Hematopoietic multipotent progenitor cell treated with erythropoietin and hydrocortisone succinate and interleukin-3 and kit ligand, for 6 days (in vitro differentiated cells): ENCODE results near the gene CUL1.

Source experiments
- DNase-seq: peaks from one replicate; pipeline ENCODE4 v3.0.0-alpha.2; 2015

Gene CUL1

GRCh38 chr7:148770004-148770403, 71.3 kb downstream of the CUL1 start:
- DNase-seq, result no peak

- no peak for DNase-seq
Observed at GRCh38 chr7:148772297-148773089, 73.8 kb downstream of the CUL1 start.

GRCh38 chr7:148773334-148773733, 74.6 kb downstream of the CUL1 start:
- peak; percentile 81 for DNase-seq

- no peak for DNase-seq
Observed at GRCh38 chr7:148774471-148774870, 75.8 kb downstream of the CUL1 start.

- DNase-seq, result no peak
Observed at GRCh38 chr7:148782757-148783456, 84.2 kb downstream of the CUL1 start.

GRCh38 chr7:148783801-148784527, 85.3 kb downstream of the CUL1 start:
- no peak for DNase-seq

GRCh38 chr7:148787571-148788295, 89.0 kb downstream of the CUL1 start:
- DNase-seq, result no peak

GRCh38 chr7:148789220-148789619, 90.5 kb downstream of the CUL1 start:
- DNase-seq, result no peak

- peak; percentile 77 for DNase-seq
Observed at GRCh38 chr7:148790131-148790726, 91.5 kb downstream of the CUL1 start.

GRCh38 chr7:148790850-148791249, 92.1 kb downstream of the CUL1 start:
- no peak for DNase-seq

- no peak for DNase-seq
Observed at GRCh38 chr7:148791546-148791945, 92.8 kb downstream of the CUL1 start.

- peak; percentile 39 for DNase-seq
Observed at GRCh38 chr7:148793590-148793989, 94.9 kb downstream of the CUL1 start.

- DNase-seq, result no peak
Observed at GRCh38 chr7:148794476-148794875, 95.8 kb downstream of the CUL1 start.

- DNase-seq, result no peak
Observed at GRCh38 chr7:148796841-148797240, 98.1 kb downstream of the CUL1 start.

GRCh38 chr7:148799893-148800555, 101.3 kb downstream of the CUL1 start:
- DNase-seq, result no peak

GRCh38 chr7:148800677-148801076, 102.0 kb downstream of the CUL1 start:
- no peak for DNase-seq

GRCh38 chr7:148802101-148802493, 103.4 kb downstream of the CUL1 start:
- no peak for DNase-seq

GRCh38 chr7:148803094-148803493, 104.4 kb downstream of the CUL1 start:
- DNase-seq, result no peak

- DNase-seq, result no peak
Observed at GRCh38 chr7:148804343-148805235, 105.9 kb downstream of the CUL1 start.

GRCh38 chr7:148806187-148806586, 107.5 kb downstream of the CUL1 start:
- no peak for DNase-seq

- no peak for DNase-seq
Observed at GRCh38 chr7:148807436-148807835, 108.7 kb downstream of the CUL1 start.
